ENCODE results near the gene TMEM151A. TPM values are rescaled to one million over a fixed set of nuclear protein-coding genes. Genes with fewer than 3 reads are reported as not detected.

TMEM151A gene
- total RNA-seq, 3 donors from 2014 or later: 0.16 to 1.6 (median 0.33) TPM

GRCh38 chr11:66288671-66289547, 2.8 kb upstream of the TMEM151A start, which contains the start of gene YIF1A:
Gene YIF1A (minus strand): TSS chr11:66289143. CDS start chr11:66288985, 158 bp downstream.
- Histone ChIP-seq H3K27ac (peak within 1 kb of the TSS; percentile 97 to 98), H3K36me3 (no peaks in the 10 kb centered on the region), H3K4me1 (peaks cover 0 to 15% of the 10 kb centered on the region in 2 donors), H3K4me3 (peak within 1 kb of the TSS; percentile 72 to 99 (median 84)), H3K27me3 (peaks cover 5 to 22% of the 10 kb centered on the region in 2 donors), H3K9me3 (no peaks in the 10 kb centered on the region)
- peak; percentile 98 to 99 for DNase-seq (ENCODE audit: low spot score in 2 of 2)
- intact Hi-C loops (cut with DNase I; ENCODE audit: low total_unique reads): loop anchor here (10.0 kb wide), 1 partner anchor 356 kb away; no protein-coding TSS in a partner anchor
- TF ChIP-seq POLR2AphosphoS5 (IDR thresholded peaks at IDR 0.05) (peak; percentile 89 to 98 (median 93)), CTCF (IDR thresholded peaks at IDR 0.05) (peak in 1 of 3 donors; percentile 9), POLR2A (IDR thresholded peaks at IDR 0.05) (peak; percentile 85)

- intact Hi-C loops (cut with DNase I; ENCODE audit: low total_unique reads): loop anchor here (10.0 kb wide), 1 partner anchor 355 kb away; no protein-coding TSS in a partner anchor
- peak in 1 of 2 donors; percentile 72 for DNase-seq (ENCODE audit: low spot score in 2 of 2)
- Histone ChIP-seq H3K36me3 (no peaks in the 10 kb centered on the region), H3K4me3 (peak overlapping the region; percentile 72 to 99 (median 84)), H3K9me3 (no peaks in the 10 kb centered on the region), H3K27ac (peak overlapping the region; percentile 97 to 98), H3K4me1 (peaks cover 0 to 15% of the 10 kb centered on the region in 2 donors), H3K27me3 (peaks cover 5 to 30% of the 10 kb centered on the region in 2 donors)
- TF ChIP-seq POLR2AphosphoS5 (IDR thresholded peaks at IDR 0.05) (no peak), CTCF (IDR thresholded peaks at IDR 0.05) (no peak), POLR2A (IDR thresholded peaks at IDR 0.05) (no peak)
These were observed 2.0 kb upstream of the TMEM151A start for GRCh38 chr11:66289548-66290329.

- H3K9me3 ChIP-seq: no peaks in the 10 kb centered on the region
- no peak for DNase-seq (ENCODE audit: low spot score in 2 of 2)
- H3K27ac ChIP-seq: no peak overlapping the region
- intact Hi-C loops (cut with DNase I; ENCODE audit: low total_unique reads): no loop called here
- peaks cover 0 to 15% of the 10 kb centered on the region in 2 donors for H3K4me1 ChIP-seq
- no peaks in the 10 kb centered on the region for H3K36me3 ChIP-seq
- H3K27me3 ChIP-seq: peaks cover 5 to 35% of the 10 kb centered on the region in 2 donors
- no peak overlapping the region for H3K4me3 ChIP-seq
- TF ChIP-seq CTCF (IDR thresholded peaks at IDR 0.05) (no peak), POLR2A (IDR thresholded peaks at IDR 0.05) (no peak), POLR2AphosphoS5 (IDR thresholded peaks at IDR 0.05) (no peak)
These were observed 1.4 kb upstream of the TMEM151A start for GRCh38 chr11:66290330-66290621.

GRCh38 chr11:66291303-66291705, 390 bp upstream of the TMEM151A start:
- peak overlapping the region in 2 of 3 donors; percentile 42 to 66 for H3K4me3 ChIP-seq

More at GRCh38 chr11:66291303-66291705, 390 bp upstream of the TMEM151A start:
- Histone ChIP-seq H3K27me3 (peaks cover 5 to 39% of the 10 kb centered on the region in 2 donors), H3K36me3 (no peaks in the 10 kb centered on the region), H3K27ac (no peak overlapping the region), H3K9me3 (no peaks in the 10 kb centered on the region), H3K4me1 (peaks cover 0 to 15% of the 10 kb centered on the region in 2 donors)
- TF ChIP-seq POLR2A (IDR thresholded peaks at IDR 0.05) (no peak), CTCF (IDR thresholded peaks at IDR 0.05) (no peak), POLR2AphosphoS5 (IDR thresholded peaks at IDR 0.05) (no peak)
- intact Hi-C loops (cut with DNase I; ENCODE audit: low total_unique reads): no loop called here
- no peak for DNase-seq (ENCODE audit: low spot score in 2 of 2)
